ENCODE measurements around the gene BDKRB2. TPM values are rescaled to one million over a fixed set of nuclear protein-coding genes. Genes with fewer than 3 reads are reported as not detected.

The BDKRB2 gene
- total RNA-seq, 4 donors from 2014 or later: 2.1 to 6.2 (median 2.8) TPM

GRCh38 chr14:96255501-96256366 is 51.1 kb downstream of the BDKRB2 start, which contains the start of gene BDKRB1:
Gene BDKRB1 (plus strand): TSS chr14:96256210. CDS start chr14:96263683, 7,473 bp downstream.
- TF ChIP-seq CTCF (IDR thresholded peaks at IDR 0.05; ENCODE audit: low read depth): no peak

DNA sequence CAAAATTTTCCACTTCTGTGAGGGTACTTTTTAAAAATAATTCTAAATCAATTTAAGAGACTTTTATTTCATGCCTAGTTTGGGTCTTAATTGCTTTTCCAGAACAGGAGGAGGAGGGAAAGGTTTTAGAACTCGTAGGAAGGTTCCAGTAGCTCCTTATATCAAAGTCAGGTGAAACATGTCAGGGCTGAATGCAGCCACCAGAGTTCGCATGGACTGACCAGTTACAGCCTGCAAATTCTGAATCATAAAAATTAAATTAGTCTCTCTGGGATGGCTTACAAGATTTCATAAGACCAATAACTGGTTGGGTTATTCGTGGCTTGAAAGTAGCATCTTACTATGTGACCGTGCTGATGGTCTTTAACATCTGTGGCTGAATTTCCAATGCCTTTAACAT is 51.8 kb downstream of the BDKRB2 start:
- TF ChIP-seq CTCF (IDR thresholded peaks at IDR 0.05; ENCODE audit: low read depth): no peak

DNA sequence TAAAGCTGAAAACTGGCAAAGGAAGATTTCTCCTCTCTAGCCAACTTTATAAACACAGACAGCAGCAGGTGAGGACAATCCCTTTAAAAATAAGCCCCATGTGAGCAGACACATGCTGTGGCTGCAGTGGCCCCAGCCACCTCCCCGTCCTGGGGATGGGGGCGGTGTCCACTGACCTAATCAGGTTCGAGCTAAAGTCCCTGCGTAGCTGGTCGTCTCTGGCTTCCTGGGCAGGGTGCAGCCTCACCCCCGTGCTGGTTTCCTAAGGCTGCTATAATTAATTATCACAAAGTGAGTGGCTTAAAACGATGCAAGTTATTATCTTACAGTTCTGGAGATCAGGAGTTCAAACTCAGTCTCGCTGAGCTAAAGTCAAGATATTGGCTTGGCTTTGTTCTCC is 52.4 kb downstream of the BDKRB2 start:
- no peak for TF ChIP-seq CTCF (IDR thresholded peaks at IDR 0.05; ENCODE audit: low read depth)

DNA sequence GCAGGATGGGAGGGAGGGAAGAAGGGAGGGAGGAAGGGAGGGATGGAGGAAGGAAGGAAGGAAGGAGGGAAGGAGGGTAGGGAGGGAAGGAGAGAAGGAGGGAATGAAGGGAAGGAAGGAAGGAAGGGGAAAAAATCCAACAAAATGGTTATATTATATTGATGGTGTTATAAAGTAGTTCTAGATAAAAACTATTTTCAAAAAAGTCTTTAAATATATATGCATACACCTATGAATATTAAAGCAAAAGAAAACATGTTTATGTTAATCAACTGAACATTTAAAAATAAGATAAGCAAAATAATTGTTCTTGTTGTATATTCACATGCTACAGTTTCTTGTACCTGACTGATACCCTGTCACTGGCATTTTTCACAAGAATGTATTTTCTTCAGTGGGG is 53.3 kb downstream of the BDKRB2 start:
- TF ChIP-seq CTCF (IDR thresholded peaks at IDR 0.05; ENCODE audit: low read depth): no peak

DNA sequence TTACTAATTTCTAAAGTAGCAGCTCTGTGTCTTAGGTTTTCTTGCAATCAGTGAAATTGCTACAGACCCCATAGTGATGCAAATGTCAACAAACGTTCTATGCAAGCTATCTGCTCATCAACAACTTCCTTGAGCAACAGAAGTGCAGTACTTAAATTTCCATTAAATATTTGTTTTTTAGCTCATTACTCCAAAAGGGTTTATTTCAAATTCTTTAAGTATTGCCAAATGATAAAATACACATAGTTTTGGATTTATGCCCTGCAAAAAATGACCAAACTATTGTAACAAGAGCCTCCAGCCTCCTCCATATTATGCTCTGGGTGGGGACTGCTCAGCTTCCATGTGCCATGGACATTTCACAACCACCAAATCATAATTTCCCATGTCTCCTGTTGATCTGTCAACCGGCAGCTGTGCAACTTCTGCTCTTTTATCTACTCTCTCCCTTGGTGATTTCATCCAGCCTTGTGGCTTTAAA is 55.7 kb downstream of the BDKRB2 start:
- TF ChIP-seq CTCF (IDR thresholded peaks at IDR 0.05; ENCODE audit: low read depth): no peak

DNA sequence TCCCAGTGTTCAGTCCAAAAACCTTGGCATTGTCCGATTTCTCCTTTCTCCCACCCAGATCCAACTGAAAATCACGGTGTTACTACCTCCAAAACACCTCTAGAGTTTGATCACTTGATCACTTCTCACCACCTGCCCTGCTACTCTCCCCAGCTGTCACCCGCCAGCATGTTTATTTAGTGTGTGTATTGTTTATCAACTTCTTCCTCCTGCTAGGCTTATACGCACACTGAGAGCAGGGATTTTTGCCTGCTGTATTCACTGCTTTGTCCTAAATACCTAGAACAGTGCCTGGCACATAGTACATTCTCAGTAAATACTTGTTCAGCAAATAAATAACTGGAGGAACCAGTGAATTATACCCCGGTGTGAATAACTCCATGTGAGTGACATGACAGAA is 56.4 kb downstream of the BDKRB2 start:
- no peak for TF ChIP-seq CTCF (IDR thresholded peaks at IDR 0.05; ENCODE audit: low read depth)

DNA sequence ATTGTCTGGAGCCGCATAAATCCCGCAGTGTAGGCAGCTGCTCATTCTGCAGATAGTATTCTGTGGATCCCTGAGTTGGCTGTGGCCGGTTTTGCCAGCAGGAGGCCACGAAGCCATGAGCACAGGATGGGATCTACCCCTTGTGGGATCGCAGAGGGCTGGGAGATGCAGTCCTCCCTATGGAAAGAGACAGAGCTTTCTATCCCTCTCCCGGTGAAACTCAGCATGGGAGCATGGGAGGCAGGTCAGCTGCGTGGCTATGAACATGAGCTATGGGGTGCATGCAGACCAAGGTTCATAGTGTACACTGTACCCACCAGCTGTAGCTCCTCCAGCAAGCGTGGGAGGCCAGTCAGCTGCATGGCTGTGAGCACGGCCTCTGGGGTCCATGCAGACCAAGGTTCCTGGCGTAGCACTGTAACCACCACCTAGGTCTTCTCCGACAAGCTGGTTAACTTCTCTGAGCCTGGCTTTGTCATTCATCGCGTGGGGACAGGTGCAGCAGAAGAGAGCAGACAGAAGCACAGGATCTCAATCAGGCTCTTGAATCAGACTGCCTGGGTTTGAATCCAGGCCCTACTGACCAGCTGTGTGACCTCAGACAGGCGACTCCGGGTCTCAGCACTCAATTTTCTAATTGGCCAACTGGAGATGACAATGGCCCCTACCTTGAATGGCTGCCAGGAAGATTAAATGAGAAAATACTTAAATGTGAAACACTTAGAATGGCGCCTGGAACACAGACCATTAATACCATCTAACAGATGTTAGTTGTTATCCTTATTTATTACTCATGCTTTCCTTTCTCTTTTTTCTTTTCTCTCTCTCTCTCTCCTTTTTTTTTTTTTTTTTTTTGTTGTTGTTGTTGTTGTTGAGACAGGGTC is 57.4 kb downstream of the BDKRB2 start:
- TF ChIP-seq CTCF (IDR thresholded peaks at IDR 0.05; ENCODE audit: low read depth): no peak
